Measurements from ENCODE around the gene ZNF175. TPM values are rescaled to one million over a fixed set of nuclear protein-coding genes. Genes with fewer than 3 reads are reported as not detected.

The ZNF175 gene
- polyA plus RNA-seq, 1 of the 3 experiments (the other 2 are of a cell fraction), result 3.1 TPM

DNA sequence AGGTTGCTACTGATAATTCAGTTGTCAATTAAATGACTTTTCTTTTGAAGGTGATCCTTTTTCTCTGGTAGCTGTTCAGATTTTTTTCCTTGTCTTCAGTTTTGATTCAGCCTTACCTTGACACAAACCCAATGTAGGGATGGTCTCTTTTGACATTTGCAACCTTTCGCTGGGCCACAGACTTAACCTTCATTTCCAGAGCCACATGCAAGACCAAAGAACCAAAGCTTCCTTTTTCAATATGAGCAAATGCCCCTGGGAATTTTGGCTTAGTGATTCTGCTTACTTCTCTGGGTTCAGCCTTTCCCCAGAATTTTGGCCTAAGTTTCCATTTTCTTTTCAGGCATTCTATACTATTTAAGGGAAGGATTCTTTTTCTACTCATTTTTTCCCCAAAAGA lies 39.5 kb downstream of the ZNF175 start:
- Histone ChIP-seq H3F3A (replicated peaks; ENCODE audit: insufficient read depth) (no peaks in the 10 kb centered on the region), H3K4me3 (ENCODE audit: low read depth in 2 of 2, low read length in 1 of 2) (no peak overlapping the region), H3K27me3 (ENCODE audit: insufficient read depth) (peaks cover 18% of the 10 kb centered on the region; the same call in 1 of the 2 replicates), H2AFZ (ENCODE audit: low read depth) (no peak overlapping the region), H4K20me1 (ENCODE audit: insufficient read depth) (no peaks in the 10 kb centered on the region), H3K9me2 (no peaks in the 10 kb centered on the region), H3K9ac (no peak overlapping the region), H3K4me2 (no peak overlapping the region), H3K9me3 (no peaks in the 10 kb centered on the region), H3K27ac (ENCODE audit: low read depth in 2 of 2, low read length in 1 of 2) (no peak overlapping the region), H3K4me1 (ENCODE audit: control insufficient read depth in 1 of 2, insufficient read depth in 2 of 2, low read depth in 1 of 2, low read length in 1 of 2) (no peaks in the 10 kb centered on the region), H3K36me3 (replicated peaks in 1 of 2; ENCODE audit: control insufficient read depth in 1 of 2, insufficient read depth in 2 of 2, low read length in 1 of 2) (no peaks in the 10 kb centered on the region), H3K79me2 (ENCODE audit: insufficient read depth) (no peaks in the 10 kb centered on the region)
- WGBS (ENCODE audit: low lambda C conversion rate), result 17% methylated on average over 1 of the region's 1 CpG
- TF ChIP-seq, protein P1, sequence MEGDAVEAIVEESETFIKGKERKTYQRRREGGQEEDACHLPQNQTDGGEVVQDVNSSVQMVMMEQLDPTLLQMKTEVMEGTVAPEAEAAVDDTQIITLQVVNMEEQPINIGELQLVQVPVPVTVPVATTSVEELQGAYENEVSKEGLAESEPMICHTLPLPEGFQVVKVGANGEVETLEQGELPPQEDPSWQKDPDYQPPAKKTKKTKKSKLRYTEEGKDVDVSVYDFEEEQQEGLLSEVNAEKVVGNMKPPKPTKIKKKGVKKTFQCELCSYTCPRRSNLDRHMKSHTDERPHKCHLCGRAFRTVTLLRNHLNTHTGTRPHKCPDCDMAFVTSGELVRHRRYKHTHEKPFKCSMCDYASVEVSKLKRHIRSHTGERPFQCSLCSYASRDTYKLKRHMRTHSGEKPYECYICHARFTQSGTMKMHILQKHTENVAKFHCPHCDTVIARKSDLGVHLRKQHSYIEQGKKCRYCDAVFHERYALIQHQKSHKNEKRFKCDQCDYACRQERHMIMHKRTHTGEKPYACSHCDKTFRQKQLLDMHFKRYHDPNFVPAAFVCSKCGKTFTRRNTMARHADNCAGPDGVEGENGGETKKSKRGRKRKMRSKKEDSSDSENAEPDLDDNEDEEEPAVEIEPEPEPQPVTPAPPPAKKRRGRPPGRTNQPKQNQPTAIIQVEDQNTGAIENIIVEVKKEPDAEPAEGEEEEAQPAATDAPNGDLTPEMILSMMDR (IDR thresholded peaks at IDR 0.05), result no peak
- TF ChIP-seq, protein P2, sequence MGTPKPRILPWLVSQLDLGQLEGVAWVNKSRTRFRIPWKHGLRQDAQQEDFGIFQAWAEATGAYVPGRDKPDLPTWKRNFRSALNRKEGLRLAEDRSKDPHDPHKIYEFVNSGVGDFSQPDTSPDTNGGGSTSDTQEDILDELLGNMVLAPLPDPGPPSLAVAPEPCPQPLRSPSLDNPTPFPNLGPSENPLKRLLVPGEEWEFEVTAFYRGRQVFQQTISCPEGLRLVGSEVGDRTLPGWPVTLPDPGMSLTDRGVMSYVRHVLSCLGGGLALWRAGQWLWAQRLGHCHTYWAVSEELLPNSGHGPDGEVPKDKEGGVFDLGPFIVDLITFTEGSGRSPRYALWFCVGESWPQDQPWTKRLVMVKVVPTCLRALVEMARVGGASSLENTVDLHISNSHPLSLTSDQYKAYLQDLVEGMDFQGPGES (IDR thresholded peaks at IDR 0.05; ENCODE audit: low read depth, low read length), result no peak
- TF ChIP-seq MEF2A (IDR thresholded peaks at IDR 0.05; ENCODE audit: borderline replicate concordance, low read depth), result no peak
- TF ChIP-seq RAD21 (IDR thresholded peaks at IDR 0.05; ENCODE audit: low read length), result no peak
- TF ChIP-seq, protein P3, sequence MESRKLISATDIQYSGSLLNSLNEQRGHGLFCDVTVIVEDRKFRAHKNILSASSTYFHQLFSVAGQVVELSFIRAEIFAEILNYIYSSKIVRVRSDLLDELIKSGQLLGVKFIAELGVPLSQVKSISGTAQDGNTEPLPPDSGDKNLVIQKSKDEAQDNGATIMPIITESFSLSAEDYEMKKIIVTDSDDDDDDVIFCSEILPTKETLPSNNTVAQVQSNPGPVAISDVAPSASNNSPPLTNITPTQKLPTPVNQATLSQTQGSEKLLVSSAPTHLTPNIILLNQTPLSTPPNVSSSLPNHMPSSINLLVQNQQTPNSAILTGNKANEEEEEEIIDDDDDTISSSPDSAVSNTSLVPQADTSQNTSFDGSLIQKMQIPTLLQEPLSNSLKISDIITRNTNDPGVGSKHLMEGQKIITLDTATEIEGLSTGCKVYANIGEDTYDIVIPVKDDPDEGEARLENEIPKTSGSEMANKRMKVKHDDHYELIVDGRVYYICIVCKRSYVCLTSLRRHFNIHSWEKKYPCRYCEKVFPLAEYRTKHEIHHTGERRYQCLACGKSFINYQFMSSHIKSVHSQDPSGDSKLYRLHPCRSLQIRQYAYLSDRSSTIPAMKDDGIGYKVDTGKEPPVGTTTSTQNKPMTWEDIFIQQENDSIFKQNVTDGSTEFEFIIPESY (IDR thresholded peaks at IDR 0.05; ENCODE audit: borderline replicate concordance, low read depth), result no peak
- TF ChIP-seq SMC3 (IDR thresholded peaks at IDR 0.05; ENCODE audit: low read depth, low read length), result no peak
- no peak for TF ChIP-seq RCOR1 (IDR thresholded peaks at IDR 0.05; ENCODE audit: low read length)
- no peak for TF ChIP-seq EP300 (IDR thresholded peaks at IDR 0.05; ENCODE audit: borderline replicate concordance in 1 of 2, low read depth in 1 of 2, low read length in 1 of 2)
- TF ChIP-seq, protein P4, sequence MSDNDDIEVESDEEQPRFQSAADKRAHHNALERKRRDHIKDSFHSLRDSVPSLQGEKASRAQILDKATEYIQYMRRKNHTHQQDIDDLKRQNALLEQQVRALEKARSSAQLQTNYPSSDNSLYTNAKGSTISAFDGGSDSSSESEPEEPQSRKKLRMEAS (IDR thresholded peaks at IDR 0.05; ENCODE audit: low read depth), result no peak
- TF ChIP-seq FOXM1 (IDR thresholded peaks at IDR 0.05; ENCODE audit: low read depth), result no peak
- no peak for TF ChIP-seq ELF1 (IDR thresholded peaks at IDR 0.05)
- TF ChIP-seq RFX5 (IDR thresholded peaks at IDR 0.05; ENCODE audit: low read length), result no peak
- no peak for TF ChIP-seq CHD2 (IDR thresholded peaks at IDR 0.05; ENCODE audit: low read length, partially characterized antibody)
- no peak for TF ChIP-seq TAF1 (IDR thresholded peaks at IDR 0.05; ENCODE audit: borderline replicate concordance, low read depth, low read length)
- TF ChIP-seq JUND (IDR thresholded peaks at IDR 0.05), result no peak
- no peak for TF ChIP-seq FOXJ3 (CRISPR knock-in tag; IDR thresholded peaks at IDR 0.05)
- TF ChIP-seq, protein P5, sequence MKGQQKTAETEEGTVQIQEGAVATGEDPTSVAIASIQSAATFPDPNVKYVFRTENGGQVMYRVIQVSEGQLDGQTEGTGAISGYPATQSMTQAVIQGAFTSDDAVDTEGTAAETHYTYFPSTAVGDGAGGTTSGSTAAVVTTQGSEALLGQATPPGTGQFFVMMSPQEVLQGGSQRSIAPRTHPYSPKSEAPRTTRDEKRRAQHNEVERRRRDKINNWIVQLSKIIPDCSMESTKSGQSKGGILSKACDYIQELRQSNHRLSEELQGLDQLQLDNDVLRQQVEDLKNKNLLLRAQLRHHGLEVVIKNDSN (IDR thresholded peaks at IDR 0.05; ENCODE audit: borderline replicate concordance, low read depth), result no peak
- TF ChIP-seq SIN3A (IDR thresholded peaks at IDR 0.05; ENCODE audit: borderline replicate concordance, low read depth, low read length), result no peak
- DNase-seq, result no peak
- ChIA-PET CTCF (interaction anchor here (0.7 kb wide), 1 partner anchor 57 kb away, joined by 3 read pairs; no protein-coding TSS in a partner anchor), POLR2A (no interaction called here)

All from SK-N-SH (cell line).